Right lobe of liver (tissue), 6 donors: Measurements from ENCODE around the gene MAP10. TPM values are rescaled to one million over a fixed set of nuclear protein-coding genes. Genes with fewer than 3 reads are reported as not detected.

Experiments
- ATAC-seq, 4 donors: fragments of 200-7000 bp; cut with Tn5 transposase; one replicate each; pipeline ENCODE4 v1.9.1; 2020; ENCODE audit warnings: mild to moderate bottlenecking in 4 of 4, moderate library complexity in 4 of 4
- DNase-seq, 3 donors: peaks; one replicate each; pipeline ENCODE4 v3.0.0-alpha.2; 2020
- H3K27ac ChIP-seq, 3 donors: fragments of 200-600 bp; one replicate each; pipeline ENCODE4 v1.8.0; 2022
- H3K27me3 ChIP-seq, 2 donors: fragments of 200-600 bp; one replicate each; pipeline ENCODE4 v1.8.0; 2022
- H3K36me3 ChIP-seq, 4 donors: fragments of 200-600 bp; sonication (generic) in 1 of 4; one replicate each; pipeline versions ENCODE4 v1.5.1 to v1.8.0; 2017 to 2022; ENCODE audit warnings: control low read depth in 1 of 4
- H3K4me1 ChIP-seq, 4 donors: fragments of 200-600 bp; sonication (generic) in 1 of 4; one replicate each; pipeline versions ENCODE4 v1.5.1 to v1.8.0; 2017 to 2022; ENCODE audit warnings: control low read depth in 1 of 4
- H3K4me3 ChIP-seq, 3 donors: fragments of 200-600 bp; one replicate each; pipeline ENCODE4 v1.8.0; 2022
- H3K9me3 ChIP-seq, 4 donors: fragments of 200-600 bp; sonication (generic) in 1 of 4; one replicate each; pipeline versions ENCODE4 v1.5.1 to v1.8.0; 2017 to 2022; ENCODE audit warnings: control low read depth in 1 of 4
- POLR2A ChIP-seq: fragments of 450-650 bp; IDR thresholded peaks from one replicate; pipeline ENCODE4 v1.6.1; 2017; ENCODE audit warnings: antibody characterized with exemption, mild to moderate bottlenecking
- WGBS: methylation state at CpG from one replicate; pipeline ENCODE4 v1.1.6; 2018; ENCODE audit warnings: low coverage, low lambda C conversion rate; ENCODE audit not compliant: insufficient coverage; ENCODE audit errors: missing lambda C conversion rate; 5-methylcytosine and 5-hydroxymethylcytosine counted together
- intact Hi-C, 2 donors: fragments of 100-400 bp; cut with DNase I; formaldehyde crosslinking; loops; one replicate each; pipeline versions ENCODE4 v1.11.2 to v1.14.1; 2022
- long read RNA-seq: library from polyadenylated mRNA; unstranded; transcript quantifications from one replicate; pipeline ENCODE4 v2.0.0, GENCODE V29; 2019
- total RNA-seq, 6 experiments: library from RNA; depleted of rRNA in 2 of 6; stranded (reverse); fragments of >200 nt in 2 of 6; fragmentation: NEBNext Ultra II Directional in 3 of 6; extraction: Animal tissue kit (Norgen Biotek cat#: 25700) in 3 of 6; gene quantifications; one replicate each; pipeline versions ENCODE4 v1.1.0 to v1.2.4, GENCODE V29; 2016 to 2023
- TF ChIP-seq, protein P1 (sequence below), 4 donors: fragments of 200-600 bp in 3 of 4; fragments of 450-650 bp in 1 of 4; IDR thresholded peaks; one replicate each; pipeline versions ENCODE4 v1.5.1 to v1.8.0; 2016 to 2022; ENCODE audit warnings: antibody characterized with exemption in 4 of 4, mild to moderate bottlenecking in 2 of 4
- donor health status: DM: no; HTN: yes; CAD: no.
- donor health status: DM: no; HTN: no; CAD: no.
- donor health status: DM: no; HTN: no; CAD: no.
- donor health status: DM: no; HTN: yes; CAD: no.
- donor health status: DM: no; HTN: yes; CAD: no.

MAP10 gene, protein sequence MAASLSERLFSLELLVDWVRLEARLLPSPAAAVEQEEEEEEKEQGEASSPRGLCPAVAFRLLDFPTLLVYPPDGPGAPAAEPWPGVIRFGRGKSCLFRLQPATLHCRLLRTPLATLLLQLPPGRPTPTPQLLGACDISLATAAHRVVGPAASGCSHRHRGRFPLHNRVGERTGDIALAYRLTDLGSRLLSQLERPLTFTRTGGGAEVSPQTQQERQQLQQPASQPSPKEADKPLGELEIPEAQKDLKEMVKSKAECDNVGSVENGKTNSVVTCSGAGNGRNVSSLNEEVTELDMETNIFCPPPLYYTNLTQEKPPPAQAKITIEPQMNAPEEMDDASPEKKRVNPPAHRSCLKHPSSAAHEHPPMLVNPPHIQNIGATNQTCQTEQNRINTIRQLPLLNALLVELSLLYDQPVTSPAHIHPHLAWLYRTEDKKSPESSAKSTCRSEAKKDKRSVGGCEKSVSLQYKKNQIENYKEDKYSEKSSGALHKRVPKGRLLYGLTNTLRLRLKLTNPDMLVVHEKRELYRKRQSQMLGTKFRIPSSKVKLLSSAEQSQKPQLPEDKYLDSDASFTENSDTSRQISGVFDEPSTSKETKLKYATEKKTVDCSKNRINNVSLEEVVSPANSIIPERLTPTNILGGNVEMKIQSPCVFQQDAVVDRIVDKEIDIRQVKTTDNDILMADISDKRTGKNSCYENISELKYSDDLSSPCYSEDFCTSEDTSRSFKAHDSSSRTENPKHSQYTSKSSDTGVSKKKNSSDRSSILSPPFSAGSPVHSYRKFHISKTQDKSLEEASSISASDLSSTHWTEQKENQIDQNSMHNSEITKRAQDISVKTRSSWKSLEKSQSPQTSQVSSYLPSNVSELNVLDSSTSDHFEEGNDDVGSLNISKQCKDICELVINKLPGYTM
- total RNA-seq = 1 to 10 TPM; 1.5 to 3.0 (median 1.8) TPM
- long read RNA-seq = 0 reads

DNA sequence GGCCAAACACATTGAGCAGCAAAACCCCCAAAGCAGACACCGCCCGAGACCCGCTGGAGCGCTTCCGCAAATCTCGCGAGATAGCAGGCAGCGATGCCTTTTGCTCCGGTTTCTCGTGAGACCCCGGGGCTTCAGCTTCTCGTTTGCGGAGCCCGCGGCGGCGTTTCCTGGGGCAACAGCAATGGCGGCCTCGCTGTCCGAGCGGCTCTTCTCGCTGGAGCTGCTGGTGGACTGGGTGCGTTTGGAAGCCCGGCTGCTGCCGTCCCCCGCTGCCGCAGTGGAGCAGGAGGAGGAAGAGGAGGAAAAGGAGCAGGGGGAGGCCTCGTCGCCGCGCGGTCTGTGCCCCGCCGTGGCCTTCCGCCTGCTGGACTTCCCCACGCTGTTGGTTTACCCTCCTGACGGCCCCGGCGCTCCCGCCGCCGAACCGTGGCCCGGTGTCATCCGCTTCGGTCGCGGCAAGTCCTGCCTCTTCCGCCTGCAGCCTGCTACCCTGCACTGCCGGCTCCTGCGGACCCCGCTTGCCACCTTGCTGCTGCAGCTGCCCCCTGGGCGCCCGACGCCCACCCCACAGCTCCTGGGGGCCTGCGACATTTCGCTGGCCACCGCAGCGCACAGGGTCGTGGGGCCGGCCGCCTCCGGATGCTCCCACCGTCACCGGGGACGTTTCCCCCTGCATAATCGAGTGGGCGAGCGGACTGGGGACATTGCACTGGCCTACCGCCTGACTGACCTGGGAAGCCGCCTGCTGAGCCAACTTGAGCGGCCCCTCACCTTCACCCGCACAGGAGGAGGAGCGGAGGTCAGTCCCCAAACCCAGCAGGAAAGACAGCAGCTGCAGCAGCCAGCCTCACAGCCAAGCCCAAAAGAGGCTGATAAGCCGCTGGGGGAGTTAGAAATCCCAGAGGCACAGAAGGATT lies at the start of gene MAP10:
Gene MAP10 (plus strand): TSS at position 148 of the 917 bp plus-strand sequence. CDS start 34 bp downstream, at position 182.
- no peaks in the 10 kb centered on the region for H3K27me3 ChIP-seq
- peak within 1 kb of the TSS; percentile 71 to 80 (median 77) for H3K4me3 ChIP-seq
- peak; percentile 64 for TF ChIP-seq POLR2A
- TF ChIP-seq, protein P1, sequence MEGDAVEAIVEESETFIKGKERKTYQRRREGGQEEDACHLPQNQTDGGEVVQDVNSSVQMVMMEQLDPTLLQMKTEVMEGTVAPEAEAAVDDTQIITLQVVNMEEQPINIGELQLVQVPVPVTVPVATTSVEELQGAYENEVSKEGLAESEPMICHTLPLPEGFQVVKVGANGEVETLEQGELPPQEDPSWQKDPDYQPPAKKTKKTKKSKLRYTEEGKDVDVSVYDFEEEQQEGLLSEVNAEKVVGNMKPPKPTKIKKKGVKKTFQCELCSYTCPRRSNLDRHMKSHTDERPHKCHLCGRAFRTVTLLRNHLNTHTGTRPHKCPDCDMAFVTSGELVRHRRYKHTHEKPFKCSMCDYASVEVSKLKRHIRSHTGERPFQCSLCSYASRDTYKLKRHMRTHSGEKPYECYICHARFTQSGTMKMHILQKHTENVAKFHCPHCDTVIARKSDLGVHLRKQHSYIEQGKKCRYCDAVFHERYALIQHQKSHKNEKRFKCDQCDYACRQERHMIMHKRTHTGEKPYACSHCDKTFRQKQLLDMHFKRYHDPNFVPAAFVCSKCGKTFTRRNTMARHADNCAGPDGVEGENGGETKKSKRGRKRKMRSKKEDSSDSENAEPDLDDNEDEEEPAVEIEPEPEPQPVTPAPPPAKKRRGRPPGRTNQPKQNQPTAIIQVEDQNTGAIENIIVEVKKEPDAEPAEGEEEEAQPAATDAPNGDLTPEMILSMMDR (IDR thresholded peaks at IDR 0.05) = no peak
- peaks cover 0 to 5% (median 3%) of the 10 kb centered on the region in 4 donors for H3K4me1 ChIP-seq
- peak; percentile 70 to 81 (median 74) for DNase-seq
- WGBS = 2% methylated on average over 41 of the region's 75 CpGs
- H3K9me3 ChIP-seq = no peaks in the 10 kb centered on the region
- H3K27ac ChIP-seq = peak within 1 kb of the TSS; percentile 66 to 79 (median 70)
- H3K36me3 ChIP-seq = no peaks in the 10 kb centered on the region
- peak; percentile 91 to 92 (median 92) for ATAC-seq
- intact Hi-C loops = no loop called here

DNA sequence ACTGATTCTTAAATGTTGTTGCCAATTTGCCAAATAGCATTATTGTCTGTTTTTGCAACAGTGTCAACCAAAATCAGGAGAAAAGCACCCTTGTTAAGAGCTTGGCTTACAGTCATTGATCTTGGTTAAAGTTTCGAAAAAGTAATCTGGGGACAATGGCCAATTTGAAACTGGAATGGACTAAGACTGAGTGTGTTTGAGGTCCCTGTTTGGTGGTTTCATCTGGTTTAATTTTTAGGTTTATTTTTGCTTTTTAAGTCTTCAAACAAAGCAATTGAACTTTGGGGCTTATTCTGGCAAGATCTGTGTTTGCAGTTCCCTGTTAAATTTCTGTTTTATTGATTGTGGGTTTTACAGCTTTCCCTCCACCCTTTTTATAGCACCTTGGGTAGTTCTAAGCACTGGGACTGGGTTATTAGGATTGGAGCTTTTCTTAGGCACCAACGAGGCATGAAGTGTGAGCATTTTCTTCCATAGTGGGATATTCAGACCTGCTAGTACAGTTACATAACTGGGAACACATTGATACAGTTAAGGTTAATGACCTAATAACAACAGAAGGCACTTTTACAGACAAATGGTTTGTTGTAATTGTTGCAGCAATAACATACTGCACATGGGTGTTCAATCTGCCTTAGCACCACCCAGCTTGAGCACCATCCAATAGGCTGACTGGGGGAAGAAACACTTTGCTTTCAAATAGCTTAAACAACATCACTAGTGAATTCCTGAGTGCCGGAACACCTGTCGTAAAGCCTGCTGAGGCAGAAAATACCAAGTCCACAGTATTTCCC lies 40.6 kb upstream of the MAP10 start:
- peak overlapping the region in 1 of 3 donors; percentile 18 for H3K4me3 ChIP-seq
- ATAC-seq (peak; percentile 74 to 83 (median 82)), DNase-seq (peak in 2 of 3 donors; percentile 59 to 63)
- no peaks in the 10 kb centered on the region for H3K27me3 ChIP-seq
- H3K27ac ChIP-seq = peak overlapping the region; percentile 24 to 71 (median 66)
- no peaks in the 10 kb centered on the region for H3K36me3 ChIP-seq
- H3K9me3 ChIP-seq = no peaks in the 10 kb centered on the region
- TF ChIP-seq, protein P1 (IDR thresholded peaks at IDR 0.05) = no peak
- peak; percentile 19 for TF ChIP-seq POLR2A
- H3K4me1 ChIP-seq = peaks cover 0 to 34% (median 16%) of the 10 kb centered on the region in 4 donors
- WGBS = 34% methylated on average over 2 of the region's 4 CpGs
- intact Hi-C loops = no loop called here

DNA sequence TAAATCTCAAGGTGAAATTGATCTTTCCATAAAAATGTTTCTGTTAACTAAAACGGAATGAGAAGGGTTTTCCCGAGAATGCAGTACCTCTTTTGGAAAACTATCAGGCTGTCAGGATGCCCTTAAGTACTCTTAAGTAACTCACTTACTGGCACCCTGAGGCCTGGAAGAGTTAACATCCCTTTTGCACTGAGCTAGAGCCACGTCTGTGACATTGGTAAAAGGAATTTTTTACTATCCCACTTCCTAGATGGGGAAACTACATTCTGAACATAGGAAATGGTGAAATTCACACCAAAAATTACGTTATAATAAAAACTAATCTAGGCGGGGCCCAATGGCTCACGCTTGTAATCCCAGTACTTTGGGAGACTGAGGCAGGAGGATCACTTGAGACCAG lies 39.7 kb upstream of the MAP10 start:
- Histone ChIP-seq H3K36me3 (no peaks in the 10 kb centered on the region), H3K27ac (peak overlapping the region; percentile 24 to 71 (median 66)), H3K4me3 (peak overlapping the region in 1 of 3 donors; percentile 18), H3K4me1 (peaks cover 0 to 34% (median 16%) of the 10 kb centered on the region in 4 donors), H3K27me3 (no peaks in the 10 kb centered on the region), H3K9me3 (no peaks in the 10 kb centered on the region)
- DNase-seq (no peak), ATAC-seq (peak in 2 of 4 donors; percentile 3 to 38)
- 36% methylated on average over 6 of the region's 6 CpGs for WGBS
- intact Hi-C loops = no loop called here
- TF ChIP-seq POLR2A = no peak
- TF ChIP-seq, protein P1 (IDR thresholded peaks at IDR 0.05) = no peak
